Stimulated activated CD4-positive, alpha-beta T cell treated with anti-CD3 and anti-CD28 coated beads, Interleukin-4, amount 100 ng/mL, for 24 hours (primary cell): ENCODE results near the gene NCAM2.

ENCODE experiments used
- DNase-seq: peaks from one replicate; pipeline ENCODE4 v3.0.0-alpha.2; 2020

Gene NCAM2

GRCh38 chr21:21029164-21029563 lies 31.0 kb downstream of the NCAM2 start:
- no peak for DNase-seq

- no peak for DNase-seq
These were observed 32.1 kb downstream of the NCAM2 start for GRCh38 chr21:21030311-21030710.

- DNase-seq, result no peak
These were observed 35.8 kb downstream of the NCAM2 start for GRCh38 chr21:21034036-21034435.

- DNase-seq, result no peak
These were observed 41.5 kb downstream of the NCAM2 start for GRCh38 chr21:21039624-21040170.

DNA sequence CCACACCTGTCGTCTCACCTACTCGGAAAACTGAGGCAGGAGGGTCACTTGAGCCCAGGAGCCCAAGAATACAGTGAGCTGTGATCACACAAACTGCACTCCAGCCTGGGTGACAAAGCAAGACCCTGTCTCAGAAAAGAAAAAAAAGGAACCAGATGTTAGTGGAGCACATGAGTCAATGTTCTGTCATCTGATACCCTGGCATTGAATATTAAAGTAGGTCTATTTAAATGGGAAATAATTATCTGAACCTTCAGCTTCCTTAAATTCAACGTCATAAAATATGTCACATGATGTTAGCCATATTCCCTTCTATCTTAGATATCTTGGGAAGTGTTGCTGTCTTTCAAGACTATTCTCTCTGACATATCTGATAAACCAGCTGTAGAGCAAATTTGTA lies 47.3 kb downstream of the NCAM2 start:
- DNase-seq, result no peak

GRCh38 chr21:21046063-21046462 lies 47.9 kb downstream of the NCAM2 start:
- DNase-seq, result no peak

GRCh38 chr21:21051109-21052055 lies 53.2 kb downstream of the NCAM2 start:
- DNase-seq, result no peak

GRCh38 chr21:21052672-21053071 lies 54.5 kb downstream of the NCAM2 start:
- DNase-seq, result no peak

DNA sequence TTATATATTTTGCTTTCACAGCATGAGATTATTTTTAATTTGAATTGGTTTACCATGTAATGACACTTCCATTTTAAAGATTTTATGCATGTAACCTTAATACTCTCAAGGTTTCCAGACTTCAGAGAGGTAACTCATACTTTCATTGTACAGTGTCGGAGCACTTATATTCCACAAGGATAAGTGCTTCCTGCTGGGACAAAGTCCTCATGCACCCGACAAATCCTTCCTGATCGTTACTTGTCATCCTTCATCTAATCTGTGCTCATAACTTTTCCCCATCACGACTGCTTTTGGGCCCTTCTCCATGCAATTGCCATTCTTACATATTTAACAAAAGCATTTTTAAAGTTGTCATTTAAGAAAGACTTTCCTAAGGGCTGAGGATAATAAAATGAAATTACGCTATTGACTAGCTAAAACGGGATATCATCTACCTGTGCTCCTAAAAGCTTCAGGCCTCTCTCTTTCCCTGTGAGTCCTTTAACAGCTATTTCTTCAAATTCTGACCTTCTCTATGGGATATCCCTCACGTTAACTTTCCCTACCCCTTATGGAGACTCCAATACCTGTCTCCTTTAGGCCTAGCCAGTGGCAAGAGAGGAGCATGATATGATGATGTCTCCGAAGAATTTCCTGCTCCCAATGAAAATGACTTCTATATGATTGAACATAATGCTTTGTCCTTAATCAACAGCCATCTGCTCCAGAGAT lies 59.3 kb downstream of the NCAM2 start:
- DNase-seq, result no peak

DNA sequence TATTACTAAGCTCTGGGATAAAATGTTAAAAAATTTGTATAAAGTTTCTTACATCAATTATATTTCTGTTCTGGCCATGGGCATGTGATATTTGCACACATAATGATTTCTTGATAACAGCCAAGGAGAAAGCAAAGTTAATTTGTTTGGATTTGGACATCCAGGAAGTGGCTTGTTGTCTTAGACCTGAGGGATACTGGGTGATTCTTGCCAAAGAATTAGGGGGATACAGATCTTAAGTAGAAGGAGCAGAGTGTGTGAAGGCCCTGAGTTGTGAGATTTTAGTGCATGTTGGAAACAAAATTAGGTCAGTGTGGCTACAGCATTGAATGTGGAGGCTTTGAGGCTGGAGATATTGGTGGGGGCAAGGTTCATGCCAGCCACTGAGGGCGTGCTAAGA lies 65.6 kb downstream of the NCAM2 start:
- no peak for DNase-seq

- DNase-seq, result no peak
These were observed 66.1 kb downstream of the NCAM2 start for GRCh38 chr21:21064353-21064752.

DNA sequence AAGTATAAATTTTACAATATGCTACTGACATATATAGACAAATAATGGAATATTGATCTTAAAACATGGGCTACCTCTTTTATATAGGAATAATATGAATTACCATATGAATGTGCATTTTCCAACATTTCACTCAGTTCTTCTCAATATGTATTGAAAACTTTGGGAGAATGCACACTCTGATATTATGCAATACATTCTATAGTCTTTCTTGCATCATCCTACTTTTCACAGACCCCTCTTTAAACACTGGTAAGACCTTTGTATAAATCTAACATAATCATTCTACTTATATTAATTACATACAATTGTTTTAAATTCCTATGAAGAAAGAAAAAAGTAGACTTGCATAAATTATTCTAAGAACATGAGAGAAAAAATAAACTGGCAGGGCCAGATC lies 69.2 kb downstream of the NCAM2 start:
- no peak for DNase-seq

DNA sequence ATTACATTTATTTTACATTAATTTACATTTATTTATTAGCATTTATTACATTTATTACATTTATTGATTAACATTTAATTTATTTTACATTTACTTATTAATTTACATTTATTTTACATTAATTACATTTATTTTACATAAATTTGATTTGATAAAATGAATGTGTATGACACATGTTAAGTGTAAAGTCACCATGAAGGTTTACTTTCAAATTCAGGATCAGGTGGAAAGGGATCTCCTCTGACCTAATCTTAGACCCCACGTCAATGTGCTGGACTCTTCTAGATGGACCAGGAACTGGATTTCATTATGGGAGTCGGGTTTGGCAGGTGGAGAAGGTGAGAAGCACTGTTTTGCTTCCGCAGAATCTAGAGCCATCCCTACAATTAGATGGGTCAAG lies 76.1 kb downstream of the NCAM2 start:
- DNase-seq, result no peak

DNA sequence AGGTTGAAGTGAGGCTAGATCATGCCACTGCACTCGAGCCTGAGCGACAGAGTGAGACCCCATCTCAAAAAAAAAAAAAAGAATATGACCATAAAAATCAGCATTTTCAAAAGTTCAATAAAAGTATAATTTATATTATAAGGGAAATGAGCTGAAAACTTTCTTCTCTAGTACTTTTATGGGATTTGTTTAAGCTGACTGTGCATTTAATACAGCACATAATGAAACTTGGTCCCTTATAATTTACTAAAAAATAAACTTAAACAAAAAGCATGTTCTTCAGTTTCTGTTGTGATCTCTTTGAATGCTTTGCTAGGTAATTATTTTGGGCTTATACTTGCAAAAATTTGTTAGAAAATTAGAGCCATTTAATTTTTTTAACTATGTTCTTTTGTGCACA lies 77.8 kb downstream of the NCAM2 start:
- no peak for DNase-seq

DNA sequence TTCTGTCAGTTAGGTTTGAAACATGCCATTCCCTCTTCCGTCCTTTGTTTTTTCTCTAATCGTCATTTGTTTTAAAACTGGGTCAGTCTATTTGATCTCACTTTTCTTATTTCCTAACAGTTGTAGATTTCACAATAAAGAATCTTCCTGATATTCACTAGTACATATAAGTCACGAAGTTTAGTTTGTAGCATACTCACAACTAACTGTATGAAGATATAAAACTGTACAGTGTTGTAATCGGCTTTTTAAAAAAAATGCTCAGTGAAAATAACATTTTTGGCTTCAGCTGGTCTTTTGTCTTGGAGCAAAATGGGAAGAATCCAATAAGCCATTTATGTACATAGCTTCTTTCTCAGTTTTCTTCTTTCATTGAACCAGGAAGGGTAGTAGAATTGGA lies 78.3 kb downstream of the NCAM2 start:
- DNase-seq, result no peak

GRCh38 chr21:21079646-21080045 lies 81.4 kb downstream of the NCAM2 start:
- no peak for DNase-seq

DNA sequence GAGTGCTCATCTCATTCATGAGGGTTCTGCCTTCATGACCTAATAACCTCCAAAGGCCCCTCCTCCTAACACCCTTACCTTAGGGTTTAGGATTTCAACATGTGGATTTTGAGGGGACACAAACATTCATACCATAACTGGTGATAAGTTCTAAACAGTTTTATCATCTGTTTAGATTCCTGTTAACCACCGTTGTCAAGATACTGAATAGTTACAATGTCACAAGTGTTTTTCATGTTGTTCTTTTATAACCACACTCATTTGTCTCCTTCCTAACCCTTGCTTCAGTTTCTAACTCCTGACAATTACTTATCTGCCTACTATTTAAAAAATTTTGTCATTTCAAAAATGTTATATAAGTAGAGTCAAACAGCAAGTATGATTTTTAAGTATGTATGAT lies 86.0 kb downstream of the NCAM2 start:
- DNase-seq, result no peak

- DNase-seq, result no peak
These were observed 87.0 kb downstream of the NCAM2 start for GRCh38 chr21:21085206-21085605.

DNA sequence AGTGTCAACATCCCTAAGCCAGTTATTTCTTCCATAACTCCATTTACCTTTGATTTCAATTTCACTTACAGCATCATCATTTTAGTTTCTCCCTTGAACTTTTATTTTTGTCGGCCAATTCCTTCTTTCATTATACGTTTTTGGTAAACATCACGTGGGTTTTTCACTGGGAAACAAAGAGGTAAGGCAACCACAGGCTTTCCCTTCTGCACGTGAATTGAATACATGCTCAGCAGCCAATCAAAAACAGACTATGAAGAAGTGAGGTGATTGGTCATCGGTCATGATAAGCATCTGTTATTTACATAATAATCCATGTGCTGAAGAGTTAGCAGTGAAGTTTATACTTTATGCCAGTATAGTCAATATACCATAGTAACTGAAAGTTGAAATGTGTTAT lies 98.7 kb downstream of the NCAM2 start:
- no peak for DNase-seq

DNA sequence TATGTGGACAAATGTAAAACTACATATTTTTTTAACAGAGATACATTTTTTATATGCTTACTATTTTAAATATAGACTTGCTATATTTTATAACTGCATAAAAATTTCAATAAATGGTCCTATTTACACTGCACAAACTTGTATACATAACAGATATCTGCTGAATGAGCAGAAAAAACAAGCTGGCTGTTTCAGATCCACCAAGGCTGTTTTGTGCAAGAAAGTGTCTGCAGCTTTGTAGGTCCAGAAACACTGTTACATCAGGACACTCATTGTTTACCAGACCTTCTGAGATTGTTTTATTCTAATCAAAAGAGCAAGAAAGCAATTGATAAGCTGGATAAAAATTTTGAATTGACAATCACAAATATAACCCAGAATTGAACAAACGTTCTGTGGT lies 99.3 kb downstream of the NCAM2 start:
- DNase-seq, result no peak

- no peak for DNase-seq
These were observed 103.7 kb downstream of the NCAM2 start for GRCh38 chr21:21101911-21102310.

GRCh38 chr21:21102896-21103295 lies 104.7 kb downstream of the NCAM2 start:
- DNase-seq, result no peak

DNA sequence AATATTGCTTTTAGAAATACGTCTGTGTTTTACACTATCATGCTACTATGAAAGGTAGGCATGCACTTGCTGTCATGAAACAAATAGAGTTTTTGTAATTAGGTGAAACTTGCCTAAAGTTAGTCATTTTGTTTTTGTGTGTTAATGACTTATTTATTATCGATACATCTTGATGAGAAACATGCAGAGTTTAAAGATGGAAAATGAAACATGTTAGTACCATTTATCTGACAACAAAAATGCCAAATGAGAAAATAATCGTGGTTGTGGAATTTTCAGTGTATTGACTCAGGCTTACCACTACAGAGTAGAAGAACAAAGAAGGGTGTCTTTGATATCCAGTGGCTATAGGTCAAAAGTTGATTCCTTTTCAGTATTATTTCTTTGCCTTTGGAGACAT lies 105.5 kb downstream of the NCAM2 start:
- DNase-seq, result no peak

GRCh38 chr21:21109736-21110135 lies 111.5 kb downstream of the NCAM2 start:
- DNase-seq, result no peak
